Measurements from ENCODE around the gene PGAM2.

DNA sequence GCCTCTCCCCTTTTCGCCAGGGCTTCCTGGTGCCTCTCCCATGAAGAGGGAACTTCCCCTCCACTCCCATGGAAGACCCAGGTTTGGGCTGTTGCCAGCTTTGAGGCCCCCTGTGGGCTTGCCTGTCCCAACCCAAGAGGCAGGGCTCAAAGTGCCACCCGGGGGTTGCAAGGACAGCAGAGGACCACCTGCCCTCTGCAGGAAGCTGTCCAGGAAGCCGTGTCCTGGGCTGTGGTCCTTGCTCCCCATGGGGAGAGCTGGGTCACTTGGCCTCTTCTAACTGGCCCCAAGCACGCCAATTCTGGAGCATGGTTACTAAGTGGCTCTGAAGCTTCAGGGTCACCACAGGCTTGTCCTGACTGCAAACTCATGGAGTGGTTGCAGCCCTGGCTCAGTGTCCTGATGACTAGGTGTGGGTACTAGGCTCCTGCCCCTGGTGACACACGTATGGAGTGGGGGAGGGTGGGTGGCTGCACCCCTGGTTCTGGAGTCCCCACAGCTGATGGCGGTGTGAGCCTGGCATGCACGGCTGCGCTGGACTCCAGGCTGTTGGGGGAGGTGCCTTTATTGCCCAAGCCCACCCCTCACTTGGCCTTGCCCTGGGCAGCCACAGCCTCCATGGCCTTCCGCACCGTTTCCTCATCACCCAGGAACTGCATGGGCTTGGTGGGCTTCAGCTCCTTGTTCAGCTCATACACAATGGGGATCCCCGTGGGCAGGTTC, 3.0 kb downstream of the PGAM2 start:
- no peak for TF ChIP-seq GABPA (IDR thresholded peaks at IDR 0.05; ENCODE audit: low read depth, low read length)
- TF ChIP-seq GABPA (CRISPR knock-in tag; IDR thresholded peaks at IDR 0.05; ENCODE audit: low read depth) = no peak
- no peak for TF ChIP-seq SMARCC2 (IDR thresholded peaks at IDR 0.05)
- no peak for TF ChIP-seq KAT2B (IDR thresholded peaks at IDR 0.05; ENCODE audit: borderline replicate concordance, low read depth, low read length)
- TF ChIP-seq IRF2 (CRISPR knock-in tag; IDR thresholded peaks at IDR 0.05) = no peak
- TF ChIP-seq, protein P1, sequence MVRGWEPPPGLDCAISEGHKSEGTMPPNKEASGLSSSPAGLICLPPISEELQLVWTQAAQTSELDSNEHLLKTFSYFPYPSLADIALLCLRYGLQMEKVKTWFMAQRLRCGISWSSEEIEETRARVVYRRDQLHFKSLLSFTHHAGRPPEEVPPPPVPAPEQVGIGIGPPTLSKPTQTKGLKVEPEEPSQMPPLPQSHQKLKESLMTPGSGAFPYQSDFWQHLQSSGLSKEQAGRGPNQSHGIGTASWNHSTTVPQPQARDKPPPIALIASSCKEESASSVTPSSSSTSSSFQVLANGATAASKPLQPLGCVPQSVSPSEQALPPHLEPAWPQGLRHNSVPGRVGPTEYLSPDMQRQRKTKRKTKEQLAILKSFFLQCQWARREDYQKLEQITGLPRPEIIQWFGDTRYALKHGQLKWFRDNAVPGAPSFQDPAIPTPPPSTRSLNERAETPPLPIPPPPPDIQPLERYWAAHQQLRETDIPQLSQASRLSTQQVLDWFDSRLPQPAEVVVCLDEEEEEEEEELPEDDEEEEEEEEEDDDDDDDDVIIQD (CRISPR knock-in tag; IDR thresholded peaks at IDR 0.05; ENCODE audit: low read depth) = no peak
- TF ChIP-seq FOXA3 (CRISPR knock-in tag; IDR thresholded peaks at IDR 0.05) = no peak
- no peak for TF ChIP-seq TAF1 (CRISPR knock-in tag; IDR thresholded peaks at IDR 0.05)
- TF ChIP-seq, protein P2, sequence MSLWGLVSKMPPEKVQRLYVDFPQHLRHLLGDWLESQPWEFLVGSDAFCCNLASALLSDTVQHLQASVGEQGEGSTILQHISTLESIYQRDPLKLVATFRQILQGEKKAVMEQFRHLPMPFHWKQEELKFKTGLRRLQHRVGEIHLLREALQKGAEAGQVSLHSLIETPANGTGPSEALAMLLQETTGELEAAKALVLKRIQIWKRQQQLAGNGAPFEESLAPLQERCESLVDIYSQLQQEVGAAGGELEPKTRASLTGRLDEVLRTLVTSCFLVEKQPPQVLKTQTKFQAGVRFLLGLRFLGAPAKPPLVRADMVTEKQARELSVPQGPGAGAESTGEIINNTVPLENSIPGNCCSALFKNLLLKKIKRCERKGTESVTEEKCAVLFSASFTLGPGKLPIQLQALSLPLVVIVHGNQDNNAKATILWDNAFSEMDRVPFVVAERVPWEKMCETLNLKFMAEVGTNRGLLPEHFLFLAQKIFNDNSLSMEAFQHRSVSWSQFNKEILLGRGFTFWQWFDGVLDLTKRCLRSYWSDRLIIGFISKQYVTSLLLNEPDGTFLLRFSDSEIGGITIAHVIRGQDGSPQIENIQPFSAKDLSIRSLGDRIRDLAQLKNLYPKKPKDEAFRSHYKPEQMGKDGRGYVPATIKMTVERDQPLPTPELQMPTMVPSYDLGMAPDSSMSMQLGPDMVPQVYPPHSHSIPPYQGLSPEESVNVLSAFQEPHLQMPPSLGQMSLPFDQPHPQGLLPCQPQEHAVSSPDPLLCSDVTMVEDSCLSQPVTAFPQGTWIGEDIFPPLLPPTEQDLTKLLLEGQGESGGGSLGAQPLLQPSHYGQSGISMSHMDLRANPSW (CRISPR knock-in tag; IDR thresholded peaks at IDR 0.05; ENCODE audit: borderline replicate concordance) = no peak
- TF ChIP-seq ISL2 (CRISPR knock-in tag; IDR thresholded peaks at IDR 0.05) = no peak
- TF ChIP-seq ZNF160 (CRISPR knock-in tag; IDR thresholded peaks at IDR 0.05) = no peak
- no peak for TF ChIP-seq MEIS2 (CRISPR knock-in tag; IDR thresholded peaks at IDR 0.05)
- no peak for TF ChIP-seq POLR2A (IDR thresholded peaks at IDR 0.05; ENCODE audit: insufficient read depth in 1 of 2, low read depth in 2 of 2, low read length in 2 of 2)

Measured in HepG2 (cell line).